HG02943 (cell line): Measurements from ENCODE around the gene KRT10.
"Not testable (repeated sequence)": the region's sequence is repeated elsewhere in the genome, so short reads cannot be mapped to it uniquely, and the experiment has no call there.

ENCODE experiments used
- ATAC-seq: cut with Tn5 transposase; IDR thresholded peaks from one replicate; pipeline ENCODE4 v1.9.1; 2021; ENCODE audit warnings: mild to moderate bottlenecking, low read depth, moderate library complexity; ENCODE audit not compliant: unreplicated experiment

KRT10 gene

DNA sequence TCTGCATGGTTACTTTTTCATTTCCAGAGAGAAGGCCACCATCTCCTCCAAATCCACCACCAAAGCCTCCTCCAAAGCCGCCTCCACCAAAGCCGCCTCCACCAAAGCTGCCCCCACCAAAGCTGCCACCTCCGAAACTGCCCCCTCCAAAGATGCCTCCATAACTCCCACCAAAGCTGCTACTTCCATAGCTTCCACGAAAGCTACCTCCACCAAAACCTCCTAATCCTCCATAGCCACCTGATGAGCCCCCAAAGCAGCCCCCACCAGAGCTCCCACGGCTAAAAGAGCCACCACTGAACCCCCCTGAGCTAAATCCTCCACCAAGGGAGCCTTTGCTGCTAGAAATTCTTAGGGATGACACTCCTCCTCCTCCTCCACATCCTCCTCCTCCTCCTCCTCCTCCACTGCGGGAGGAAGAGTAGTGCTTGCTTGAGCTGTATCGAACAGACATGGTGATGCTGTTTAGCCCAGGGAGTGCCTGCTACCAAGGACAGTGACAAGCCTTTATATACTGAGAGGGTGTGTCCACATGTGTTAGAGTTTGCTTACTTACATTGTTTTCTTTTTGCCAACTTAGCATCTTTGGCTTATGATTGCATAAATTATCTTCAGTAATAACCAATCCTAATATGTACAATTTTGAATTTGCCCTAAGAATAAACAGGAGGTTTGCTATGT is at the start of gene KRT10:
KRT10 (minus strand) TSS at position 483 of the 681 bp plus-strand sequence; CDS start at position 454, 29 bp downstream.
- ATAC-seq, result no peak

GRCh38 chr17:40871316-40871715 is 48.9 kb upstream of the KRT10 start:
- ATAC-seq, result no peak

DNA sequence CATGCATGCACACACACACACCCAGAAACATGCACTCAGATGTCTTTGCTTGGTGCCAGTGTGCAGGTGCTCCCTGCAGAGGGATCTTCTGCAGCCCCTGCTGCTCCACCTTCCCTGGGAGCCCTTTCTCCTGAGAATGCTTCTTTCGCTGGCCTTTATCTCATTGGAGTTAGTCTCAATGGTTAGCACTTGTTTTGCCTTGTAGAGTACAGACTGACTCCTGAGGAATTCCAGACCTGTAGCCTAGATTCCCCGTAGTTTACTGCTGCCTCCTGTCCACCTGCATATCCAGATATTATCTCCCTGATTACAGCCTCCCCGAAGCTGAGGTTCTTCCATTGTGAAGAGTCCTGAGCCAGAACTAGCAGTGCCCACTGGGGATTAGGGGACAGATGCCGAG is 47.7 kb upstream of the KRT10 start:
- ATAC-seq, result no peak

DNA sequence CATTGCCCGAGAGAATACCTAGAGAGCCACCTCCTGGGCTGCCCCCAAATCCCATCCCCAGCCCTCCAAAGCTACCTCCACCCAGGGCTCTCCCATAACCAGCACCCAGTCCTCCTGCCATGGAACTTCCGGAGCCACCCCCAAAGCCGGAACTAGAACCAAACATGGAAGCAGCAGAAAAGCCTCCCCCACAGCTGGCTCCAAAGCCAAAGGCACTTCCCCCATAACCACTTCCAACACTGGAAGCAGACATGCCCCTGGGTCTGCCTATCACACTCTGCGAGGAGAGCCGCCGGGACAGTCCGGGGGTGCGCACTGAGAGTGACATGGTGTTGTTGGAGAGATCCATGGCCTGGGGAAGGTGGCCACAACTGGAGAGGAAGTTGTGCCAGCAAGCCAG is 44.4 kb upstream of the KRT10 start, which contains the start of gene KRT12:
KRT12 (minus strand) TSS at position 386 of the 400 bp plus-strand sequence; CDS start at position 349, 37 bp downstream.
- no peak for ATAC-seq

DNA sequence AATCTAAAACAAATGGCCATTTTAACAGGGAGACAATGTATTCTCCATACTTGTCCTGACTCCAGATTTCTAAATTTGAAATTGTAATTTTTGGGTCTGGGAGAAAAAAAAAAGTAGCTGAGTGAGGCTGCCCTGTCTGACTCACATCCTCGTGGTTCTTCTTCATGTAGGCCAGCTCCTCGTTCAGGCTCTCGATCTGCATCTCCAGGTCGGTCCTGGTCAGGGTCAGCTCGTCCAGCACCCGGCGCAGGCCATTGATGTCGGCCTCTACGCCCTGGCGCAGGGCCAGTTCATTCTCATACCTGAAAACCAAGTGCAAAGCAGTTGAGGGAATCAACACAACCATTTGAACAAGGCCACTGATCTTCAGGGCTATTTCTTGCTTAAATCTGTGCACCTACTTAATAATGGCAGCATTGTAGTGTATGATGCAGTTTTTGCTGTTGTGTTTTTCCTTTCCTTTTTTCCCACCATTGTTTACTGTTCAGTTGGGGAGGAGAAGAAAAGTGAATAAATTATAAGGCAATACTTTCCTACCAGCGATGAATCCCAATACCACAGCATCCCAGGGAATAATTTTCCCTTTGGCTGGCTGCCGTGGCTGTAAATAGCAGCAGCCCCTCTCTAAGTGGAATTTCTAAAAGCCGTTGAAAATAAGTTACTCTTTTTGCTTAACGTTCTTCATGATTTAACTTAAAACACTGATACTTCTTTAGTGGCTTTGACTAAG is 42.4 kb upstream of the KRT10 start:
- no peak for ATAC-seq

DNA sequence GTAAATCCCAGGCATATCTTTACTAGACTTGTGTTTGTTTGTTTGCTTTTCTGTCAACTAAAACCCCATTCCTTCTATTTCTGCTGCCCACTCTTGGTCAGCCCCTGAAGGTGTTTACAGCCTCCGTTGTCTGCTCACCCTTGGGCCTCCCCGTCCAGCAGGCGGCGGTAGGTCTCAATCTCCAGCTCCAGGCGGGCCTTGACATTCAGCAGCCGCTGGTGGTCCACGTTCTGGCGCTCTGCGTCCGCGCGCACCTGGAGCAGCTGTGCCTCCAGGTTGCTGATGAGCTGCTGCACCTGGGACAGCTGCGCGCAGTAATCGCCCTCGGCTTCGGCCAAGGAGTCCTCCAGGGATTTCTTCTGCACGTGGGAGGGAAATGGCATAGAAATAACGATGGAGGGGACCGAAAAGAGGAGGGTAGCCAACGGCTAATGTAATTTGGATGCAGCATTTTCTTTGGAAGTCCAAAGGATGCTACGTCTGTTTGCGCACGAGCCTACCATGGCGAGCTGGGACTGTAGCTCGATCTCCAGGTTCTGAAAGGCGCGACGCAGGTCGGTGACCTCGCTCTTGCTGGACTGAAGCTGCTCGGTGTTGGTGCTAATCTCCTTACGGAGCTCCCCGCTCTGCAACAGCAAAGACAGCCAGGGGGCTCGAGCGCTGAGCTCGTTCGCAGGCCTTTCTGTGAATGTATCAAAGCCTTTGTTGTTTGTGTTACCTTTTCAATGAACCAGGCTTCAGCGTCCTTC is 40.7 kb upstream of the KRT10 start:
- no peak for ATAC-seq

DNA sequence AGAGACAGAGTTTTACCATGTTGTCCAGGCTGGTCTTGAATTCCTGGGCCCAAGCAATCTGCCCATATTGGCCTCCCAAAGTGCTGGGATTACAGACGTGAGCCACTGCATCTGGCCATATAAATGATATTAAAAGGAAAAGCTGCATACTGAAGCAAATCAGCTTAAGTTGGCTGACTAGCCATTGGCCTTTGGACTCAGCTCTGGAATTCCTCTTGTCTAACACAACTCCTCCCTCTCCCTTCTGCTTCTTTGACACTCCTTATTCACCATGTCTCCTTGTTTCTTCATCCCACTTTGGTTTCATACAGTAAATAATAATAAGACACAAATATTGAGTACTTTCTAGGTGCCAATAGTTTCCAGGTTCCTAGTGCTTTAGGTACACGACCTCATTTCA is 37.1 kb upstream of the KRT10 start:
- no peak for ATAC-seq

- not testable (repeated sequence) for ATAC-seq
Measured at GRCh38 chr17:40858667-40859066, 36.3 kb upstream of the KRT10 start.

- no peak for ATAC-seq
Measured at GRCh38 chr17:40857535-40857934, 35.1 kb upstream of the KRT10 start.

DNA sequence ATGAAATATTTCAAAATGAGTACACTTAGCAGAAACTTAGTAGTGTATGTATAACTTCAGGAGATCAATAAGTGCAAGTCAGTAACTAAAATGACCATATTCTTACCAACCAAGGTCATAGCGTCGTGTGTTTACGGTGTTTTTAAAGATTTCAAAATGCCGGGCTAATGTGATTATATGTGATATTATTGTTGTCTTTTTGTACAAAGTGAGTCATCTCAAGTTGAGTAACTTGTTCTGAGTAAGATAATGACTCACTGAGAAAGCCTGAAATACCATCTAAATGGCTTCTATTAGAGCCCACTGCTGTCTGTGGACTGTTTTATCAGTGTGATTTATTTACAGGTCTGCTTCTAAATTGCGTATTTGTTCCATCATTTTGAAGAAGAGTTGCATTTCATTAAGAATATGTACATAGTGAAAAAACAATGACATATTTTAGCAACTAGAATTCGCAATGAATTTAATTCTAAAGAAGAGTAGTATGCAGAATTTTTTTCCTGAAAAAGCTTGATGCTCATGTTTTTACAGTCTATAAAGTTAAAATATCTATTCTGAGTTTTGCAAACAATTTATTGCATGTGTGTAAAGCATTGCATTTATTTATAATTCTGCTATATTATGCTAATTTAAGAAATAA is 31.9 kb upstream of the KRT10 start:
- ATAC-seq, result no peak

DNA sequence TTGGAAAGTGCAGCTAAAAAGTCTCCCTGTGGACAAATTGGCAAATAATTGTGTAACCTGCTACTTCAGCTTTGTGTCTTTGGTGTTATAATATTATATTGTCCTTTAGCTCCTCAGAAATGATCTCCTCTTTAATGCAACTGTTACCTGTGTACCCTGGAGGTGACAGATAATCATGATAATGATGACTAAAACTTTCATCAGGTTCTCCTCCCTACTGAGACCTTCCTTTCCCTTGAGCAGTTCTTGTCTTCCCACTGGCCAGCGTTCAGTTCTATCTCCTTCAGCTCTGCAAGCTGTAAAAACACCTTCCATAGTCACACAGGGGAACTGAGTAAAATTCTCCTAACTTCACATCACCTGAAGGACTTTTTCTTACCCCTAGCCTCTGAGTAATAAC is 29.9 kb upstream of the KRT10 start:
- no peak for ATAC-seq

GRCh38 chr17:40850293-40850972 is 28.0 kb upstream of the KRT10 start:
- ATAC-seq, result no peak

- ATAC-seq, result no peak
Measured at GRCh38 chr17:40849723-40850122, 27.3 kb upstream of the KRT10 start.

DNA sequence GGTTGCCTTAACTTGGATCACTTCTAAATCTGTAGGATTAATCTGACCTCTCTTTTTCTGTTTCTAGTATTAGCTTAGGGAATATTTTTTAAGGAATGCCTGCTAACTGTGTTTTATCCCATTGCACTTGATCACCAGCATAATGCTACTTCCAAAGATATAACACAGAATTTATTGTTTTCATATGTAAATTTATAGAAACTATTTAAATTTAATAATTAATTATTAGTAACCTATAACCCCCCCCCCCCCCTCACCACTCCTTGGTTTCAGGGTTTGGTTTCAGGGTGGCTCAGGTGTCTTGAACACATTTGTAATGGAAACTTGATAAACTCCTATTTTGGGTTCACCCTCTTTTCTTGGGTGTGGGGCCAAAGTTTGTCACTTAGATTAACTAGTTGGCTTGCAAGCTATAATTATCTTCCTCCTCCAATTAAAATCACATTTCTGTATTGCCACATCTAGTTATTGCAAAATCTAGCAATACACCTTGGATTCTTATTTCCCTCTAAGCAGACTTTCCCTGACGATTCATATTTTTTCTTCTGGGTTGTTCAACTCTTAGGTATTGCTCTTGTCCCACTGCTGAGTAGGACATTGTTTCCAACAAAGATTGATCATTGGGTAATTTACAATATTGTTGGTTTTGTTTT is 26.3 kb upstream of the KRT10 start:
- no peak for ATAC-seq

GRCh38 chr17:40846515-40847144 is 24.2 kb upstream of the KRT10 start:
- ATAC-seq, result no peak

DNA sequence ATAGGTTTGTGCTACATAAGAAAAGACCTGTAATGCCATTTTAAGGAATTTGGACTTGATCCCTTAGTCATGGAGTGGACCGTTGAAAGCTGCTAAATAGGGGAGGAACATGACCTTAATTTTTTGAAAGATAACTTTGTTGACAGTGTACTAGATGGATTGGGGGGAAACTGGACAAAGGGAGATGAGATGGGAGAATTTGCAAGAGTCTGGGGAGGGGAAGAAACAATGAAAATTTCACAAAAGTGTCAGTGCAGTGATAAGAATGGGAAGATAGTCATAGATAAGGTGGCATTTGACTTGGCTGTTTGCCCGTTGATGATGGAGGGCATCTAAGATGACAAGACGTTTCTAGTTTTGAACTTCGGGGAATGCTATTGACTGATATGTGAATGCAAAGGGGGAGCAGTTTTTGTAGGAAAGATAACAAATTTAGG is 22.3 kb upstream of the KRT10 start:
- no peak for ATAC-seq

DNA sequence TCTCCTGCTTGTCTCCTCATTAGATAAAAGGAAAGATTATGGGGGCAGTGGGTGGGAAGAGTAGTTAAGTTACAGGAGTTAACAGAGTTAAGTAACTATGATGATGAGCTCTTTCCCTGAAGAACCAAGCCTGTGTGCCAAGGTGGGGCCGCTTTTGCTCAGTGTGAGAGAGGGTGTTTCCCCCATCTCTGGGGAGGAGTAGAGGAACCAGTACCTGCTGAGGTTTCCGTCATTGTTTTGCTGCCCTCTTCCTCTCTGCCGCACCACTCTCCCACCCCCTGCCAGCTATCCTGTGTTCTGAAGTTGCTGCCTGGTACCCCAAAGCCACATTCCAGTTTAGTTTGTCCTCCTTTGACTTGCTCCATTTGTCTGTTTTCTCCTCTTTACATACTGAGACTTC is 20.8 kb upstream of the KRT10 start:
- no peak for ATAC-seq

DNA sequence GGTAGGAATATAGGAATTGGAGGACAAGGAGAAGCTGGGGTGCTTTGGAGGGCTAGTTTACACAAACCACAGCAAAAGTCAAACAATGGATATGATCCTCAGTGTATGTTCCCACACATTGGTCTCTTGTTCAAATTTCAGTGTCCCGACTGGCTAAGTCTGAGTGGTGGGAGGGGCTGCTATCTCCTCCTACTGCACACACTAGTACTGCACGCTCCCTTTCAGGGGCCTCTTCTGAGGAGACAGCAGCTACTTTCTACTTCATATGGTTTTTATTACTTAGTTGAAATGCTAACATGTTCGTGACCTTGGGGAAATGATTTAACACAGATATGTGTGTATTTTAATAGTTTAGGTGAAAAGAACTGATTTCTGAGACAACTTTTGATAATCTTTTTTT is 18.8 kb upstream of the KRT10 start:
- no peak for ATAC-seq

DNA sequence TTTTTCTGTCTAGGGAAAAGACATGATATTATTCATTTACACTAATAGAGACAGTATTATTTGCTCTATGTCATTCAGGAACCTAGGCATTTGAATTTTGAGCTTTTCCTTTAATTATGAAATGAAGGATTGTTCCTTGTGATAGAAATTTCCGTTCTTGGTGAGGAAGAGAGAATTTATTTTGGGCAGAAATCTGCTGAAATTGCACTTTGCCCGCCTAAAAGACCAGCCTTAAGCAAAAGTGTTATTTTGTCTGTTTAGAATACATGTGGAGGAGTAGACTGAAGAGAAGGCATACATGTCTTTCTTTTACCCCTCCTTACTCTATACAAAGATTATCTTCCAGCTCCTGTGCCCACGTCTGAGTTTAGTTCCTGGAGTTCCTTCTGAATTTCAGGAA is 16.8 kb upstream of the KRT10 start:
- no peak for ATAC-seq
